GM18867 (cell line): ENCODE results near the gene CELA3A.
"Not testable (repeated sequence)": the region's sequence is repeated elsewhere in the genome, so short reads cannot be mapped to it uniquely, and the experiment has no call there.

Experiments used
- ATAC-seq: cut with Tn5 transposase; IDR thresholded peaks from one replicate; pipeline ENCODE4 v1.9.1; 2021; ENCODE audit warnings: mild to moderate bottlenecking, moderate library complexity; ENCODE audit not compliant: unreplicated experiment

CELA3A gene

GRCh38 chr1:21980515-21981220, 20.8 kb upstream of the CELA3A start:
- not testable (repeated sequence) for ATAC-seq

- not testable (repeated sequence) for ATAC-seq
Measured at GRCh38 chr1:21981253-21981652, 20.2 kb upstream of the CELA3A start.

- not testable (repeated sequence) for ATAC-seq
Measured at GRCh38 chr1:21982122-21982521, 19.3 kb upstream of the CELA3A start.

GRCh38 chr1:21983539-21983938, 17.9 kb upstream of the CELA3A start:
- not testable (repeated sequence) for ATAC-seq

- ATAC-seq = not testable (repeated sequence)
Measured at GRCh38 chr1:21985893-21986292, 15.6 kb upstream of the CELA3A start.

- ATAC-seq = not testable (repeated sequence)
Measured at GRCh38 chr1:21986386-21986785, 15.1 kb upstream of the CELA3A start.

GRCh38 chr1:21989672-21990393, 11.6 kb upstream of the CELA3A start:
- not testable (repeated sequence) for ATAC-seq

GRCh38 chr1:21992186-21992585, 9.3 kb upstream of the CELA3A start:
- not testable (repeated sequence) for ATAC-seq

GRCh38 chr1:21994716-21995115, 6.7 kb upstream of the CELA3A start:
- ATAC-seq = not testable (repeated sequence)

- not testable (repeated sequence) for ATAC-seq
Measured at GRCh38 chr1:21996663-21996970, 4.8 kb upstream of the CELA3A start.

- not testable (repeated sequence) for ATAC-seq
Measured at GRCh38 chr1:21997891-21998623, 3.4 kb upstream of the CELA3A start.

- ATAC-seq = not testable (repeated sequence)
Measured at GRCh38 chr1:21998624-21999294, 2.7 kb upstream of the CELA3A start.

- not testable (repeated sequence) for ATAC-seq
Measured at GRCh38 chr1:21999645-22000044, 1.8 kb upstream of the CELA3A start.

- ATAC-seq = not testable (repeated sequence)
Measured at GRCh38 chr1:22002461-22002860, 1.0 kb downstream of the CELA3A start.

GRCh38 chr1:22002875-22003274, 1.4 kb downstream of the CELA3A start:
- ATAC-seq = not testable (repeated sequence)

GRCh38 chr1:22003959-22004358, 2.5 kb downstream of the CELA3A start:
- ATAC-seq = not testable (repeated sequence)

- ATAC-seq = not testable (repeated sequence)
Measured at GRCh38 chr1:22005261-22006149, 4.0 kb downstream of the CELA3A start.

- ATAC-seq = not testable (repeated sequence)
Measured at GRCh38 chr1:22006736-22007135, 5.3 kb downstream of the CELA3A start.

GRCh38 chr1:22007262-22007661, 5.8 kb downstream of the CELA3A start:
- not testable (repeated sequence) for ATAC-seq

- not testable (repeated sequence) for ATAC-seq
Measured at GRCh38 chr1:22009566-22009965, 8.1 kb downstream of the CELA3A start.
